ENCODE results near the gene MPL. TPM values are rescaled to one million over a fixed set of nuclear protein-coding genes. Genes with fewer than 3 reads are reported as not detected.
A peak's percentile ranks its signal among the peaks of the same experiment; 100 is the strongest.

MPL gene
- total and polyA plus RNA-seq, 2 experiments from 2014 or later, result not detected

- 85% methylated on average over 18 to 19 of the region's 19 CpGs for WGBS, 2 experiments (ENCODE audit: low coverage in 1 of 2, low lambda C conversion rate in 2 of 2, missing lambda C conversion rate in 2 of 2)
- no peaks in the 10 kb centered on the region; the same call in none of the 2 replicates for H3K27me3 ChIP-seq (replicated peaks; ENCODE audit: insufficient read depth)
These were observed 25.4 kb upstream of the MPL start for GRCh38 chr1:43312212-43312623.

GRCh38 chr1:43312663-43313515 is 24.7 kb upstream of the MPL start:
- Histone ChIP-seq H3K27ac (no peak overlapping the region), H3K79me2 (ENCODE audit: insufficient read depth) (no peaks in the 10 kb centered on the region), H3K36me3 (ENCODE audit: low read depth) (no peaks in the 10 kb centered on the region), H2AFZ (no peak overlapping the region), H3K4me1 (ENCODE audit: insufficient read depth) (no peaks in the 10 kb centered on the region), H4K20me1 (ENCODE audit: insufficient read depth) (no peaks in the 10 kb centered on the region), H3K9me3 (ENCODE audit: low read depth) (no peaks in the 10 kb centered on the region), H3F3A (ENCODE audit: insufficient read depth) (no peaks in the 10 kb centered on the region), H3K27me3 (replicated peaks; ENCODE audit: insufficient read depth) (no peaks in the 10 kb centered on the region; the same call in none of the 2 replicates), H3K9ac (no peak overlapping the region), H3K4me3 (no peak overlapping the region), H3K4me2 (ENCODE audit: unreplicated experiment) (no peak overlapping the region), H3K9me2 (ENCODE audit: insufficient read depth) (no peaks in the 10 kb centered on the region)
- no peak for TF ChIP-seq EZH2phosphoT487 (IDR thresholded peaks at IDR 0.05; ENCODE audit: insufficient read depth, low read depth)
- TF ChIP-seq EZH2 (IDR thresholded peaks at IDR 0.05; ENCODE audit: insufficient read depth, poor library complexity, severe bottlenecking), result no peak
- in situ Hi-C loops (cut with MboI), result no loop called here
- 85 to 88% methylated on average over 22 to 24 of the region's 24 CpGs for WGBS, 2 experiments (ENCODE audit: low coverage in 1 of 2, low lambda C conversion rate in 2 of 2, missing lambda C conversion rate in 2 of 2)
- no peak for DNase-seq

More at GRCh38 chr1:43312212-43312623, 25.4 kb upstream of the MPL start:
- H3K4me2 ChIP-seq (ENCODE audit: unreplicated experiment), result no peak overlapping the region
- DNase-seq, result no peak
- no peaks in the 10 kb centered on the region for H3K9me2 ChIP-seq (ENCODE audit: insufficient read depth)
- no peak overlapping the region for H3K27ac ChIP-seq
- no peak overlapping the region for H3K9ac ChIP-seq
- H3K4me3 ChIP-seq, result no peak overlapping the region
- H2AFZ ChIP-seq, result no peak overlapping the region
- H3K79me2 ChIP-seq (ENCODE audit: insufficient read depth), result no peaks in the 10 kb centered on the region
- H3K36me3 ChIP-seq (ENCODE audit: low read depth), result no peaks in the 10 kb centered on the region
- no peaks in the 10 kb centered on the region for H4K20me1 ChIP-seq (ENCODE audit: insufficient read depth)
- no peaks in the 10 kb centered on the region for H3F3A ChIP-seq (ENCODE audit: insufficient read depth)
- TF ChIP-seq EZH2 (IDR thresholded peaks at IDR 0.05; ENCODE audit: insufficient read depth, poor library complexity, severe bottlenecking) (no peak), EZH2phosphoT487 (IDR thresholded peaks at IDR 0.05; ENCODE audit: insufficient read depth, low read depth) (no peak)
- H3K9me3 ChIP-seq (ENCODE audit: low read depth), result no peaks in the 10 kb centered on the region
- no peaks in the 10 kb centered on the region for H3K4me1 ChIP-seq (ENCODE audit: insufficient read depth)
- in situ Hi-C loops (cut with MboI), result no loop called here

- no peak overlapping the region for H3K27ac ChIP-seq
- in situ Hi-C loops (cut with MboI), result no loop called here
- H3K9me2 ChIP-seq (ENCODE audit: insufficient read depth), result no peaks in the 10 kb centered on the region
- 88 to 90% methylated on average over 10 of the region's 10 CpGs for WGBS, 2 experiments (ENCODE audit: low coverage in 1 of 2, low lambda C conversion rate in 2 of 2, missing lambda C conversion rate in 2 of 2)
- no peaks in the 10 kb centered on the region for H3F3A ChIP-seq (ENCODE audit: insufficient read depth)
- H3K27me3 ChIP-seq (replicated peaks; ENCODE audit: insufficient read depth), result no peaks in the 10 kb centered on the region; the same call in 1 of the 2 replicates
- H4K20me1 ChIP-seq (ENCODE audit: insufficient read depth), result no peaks in the 10 kb centered on the region
- no peak overlapping the region for H3K9ac ChIP-seq
- H3K79me2 ChIP-seq (ENCODE audit: insufficient read depth), result no peaks in the 10 kb centered on the region
- no peaks in the 10 kb centered on the region for H3K9me3 ChIP-seq (ENCODE audit: low read depth)
- H3K4me2 ChIP-seq (ENCODE audit: unreplicated experiment), result no peak overlapping the region
- no peak overlapping the region for H2AFZ ChIP-seq
- no peaks in the 10 kb centered on the region for H3K36me3 ChIP-seq (ENCODE audit: low read depth)
- TF ChIP-seq EZH2 (IDR thresholded peaks at IDR 0.05; ENCODE audit: insufficient read depth, poor library complexity, severe bottlenecking) (no peak), EZH2phosphoT487 (IDR thresholded peaks at IDR 0.05; ENCODE audit: insufficient read depth, low read depth) (no peak)
- no peak overlapping the region for H3K4me3 ChIP-seq
- H3K4me1 ChIP-seq (ENCODE audit: insufficient read depth), result no peaks in the 10 kb centered on the region
- DNase-seq, result no peak
These were observed 23.8 kb upstream of the MPL start for GRCh38 chr1:43313771-43314170.

- Histone ChIP-seq H3K9ac (no peak overlapping the region), H3K4me1 (ENCODE audit: insufficient read depth) (no peaks in the 10 kb centered on the region), H3K9me2 (ENCODE audit: insufficient read depth) (no peaks in the 10 kb centered on the region), H3K4me2 (ENCODE audit: unreplicated experiment) (no peak overlapping the region), H2AFZ (no peak overlapping the region), H3K27ac (no peak overlapping the region), H4K20me1 (ENCODE audit: insufficient read depth) (no peaks in the 10 kb centered on the region), H3F3A (ENCODE audit: insufficient read depth) (no peaks in the 10 kb centered on the region), H3K36me3 (ENCODE audit: low read depth) (no peaks in the 10 kb centered on the region), H3K27me3 (replicated peaks; ENCODE audit: insufficient read depth) (no peaks in the 10 kb centered on the region; the same call in 1 of the 2 replicates), H3K9me3 (ENCODE audit: low read depth) (no peaks in the 10 kb centered on the region), H3K4me3 (no peak overlapping the region), H3K79me2 (ENCODE audit: insufficient read depth) (no peaks in the 10 kb centered on the region)
- in situ Hi-C loops (cut with MboI), result no loop called here
- peak; percentile 33 for DNase-seq
- WGBS, 2 experiments (ENCODE audit: low coverage in 1 of 2, low lambda C conversion rate in 2 of 2, missing lambda C conversion rate in 2 of 2), result 84 to 93% methylated on average over 5 of the region's 5 CpGs
- TF ChIP-seq EZH2 (IDR thresholded peaks at IDR 0.05; ENCODE audit: insufficient read depth, poor library complexity, severe bottlenecking), result no peak
- no peak for TF ChIP-seq EZH2phosphoT487 (IDR thresholded peaks at IDR 0.05; ENCODE audit: insufficient read depth, low read depth)
These were observed 23.4 kb upstream of the MPL start for GRCh38 chr1:43314233-43314632.

Data from GM23248 (cell line).